Epithelial cell of proximal tubule (primary cell): ENCODE results near the gene LY6G6C. TPM values are rescaled to one million over a fixed set of nuclear protein-coding genes. Genes with fewer than 3 reads are reported as not detected.
"Not testable (repeated sequence)": the region's sequence is repeated elsewhere in the genome, so short reads cannot be mapped to it uniquely, and the experiment has no call there.

Experiments
- DNase-seq: peaks from one replicate; pipeline ENCODE4 v3.0.0-alpha.2; 2011; ENCODE audit warnings: low read depth
- H3K4me3 ChIP-seq: 2 replicates; pipeline ENCODE4 v1.5.1; 2011; ENCODE audit warnings: low read depth, mild to moderate bottlenecking, low read length
- CTCF ChIP-seq: conservative IDR thresholded peaks from 2 replicates; pipeline ENCODE4 v1.5.1; 2012; ENCODE audit warnings: low read depth, mild to moderate bottlenecking, low read length
- total RNA-seq: library from RNA; depleted of rRNA; stranded (reverse); fragments of >200 nt; gene quantifications from 2 replicates; pipeline ENCODE4 v1.2.3, GENCODE V29; 2015

Gene LY6G6C
- total RNA-seq, 1 donor from 2014 or later: not detected

DNA sequence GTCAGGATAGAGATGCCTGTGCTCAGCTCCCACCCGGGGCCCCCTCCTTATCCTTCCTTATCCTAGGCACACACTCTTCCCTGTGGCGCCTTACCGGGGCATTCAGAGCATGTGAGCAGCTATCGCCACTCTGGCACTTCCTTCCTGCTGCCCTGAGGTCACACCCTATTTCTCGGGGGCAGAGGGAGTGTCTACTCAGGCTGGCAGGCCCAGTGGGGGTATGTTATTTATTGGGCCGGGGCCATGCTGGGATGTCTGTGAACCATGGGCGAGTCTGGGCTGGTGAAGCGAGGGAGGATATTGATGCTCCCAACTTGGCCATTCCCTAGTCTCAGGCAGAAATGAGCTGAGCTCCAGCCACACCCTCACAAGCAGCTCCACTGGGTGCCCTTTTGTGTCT is 10.3 kb downstream of the LY6G6C start:
- H3K4me3 ChIP-seq: no peak overlapping the region
- no peak for DNase-seq
- no peak for TF ChIP-seq CTCF

DNA sequence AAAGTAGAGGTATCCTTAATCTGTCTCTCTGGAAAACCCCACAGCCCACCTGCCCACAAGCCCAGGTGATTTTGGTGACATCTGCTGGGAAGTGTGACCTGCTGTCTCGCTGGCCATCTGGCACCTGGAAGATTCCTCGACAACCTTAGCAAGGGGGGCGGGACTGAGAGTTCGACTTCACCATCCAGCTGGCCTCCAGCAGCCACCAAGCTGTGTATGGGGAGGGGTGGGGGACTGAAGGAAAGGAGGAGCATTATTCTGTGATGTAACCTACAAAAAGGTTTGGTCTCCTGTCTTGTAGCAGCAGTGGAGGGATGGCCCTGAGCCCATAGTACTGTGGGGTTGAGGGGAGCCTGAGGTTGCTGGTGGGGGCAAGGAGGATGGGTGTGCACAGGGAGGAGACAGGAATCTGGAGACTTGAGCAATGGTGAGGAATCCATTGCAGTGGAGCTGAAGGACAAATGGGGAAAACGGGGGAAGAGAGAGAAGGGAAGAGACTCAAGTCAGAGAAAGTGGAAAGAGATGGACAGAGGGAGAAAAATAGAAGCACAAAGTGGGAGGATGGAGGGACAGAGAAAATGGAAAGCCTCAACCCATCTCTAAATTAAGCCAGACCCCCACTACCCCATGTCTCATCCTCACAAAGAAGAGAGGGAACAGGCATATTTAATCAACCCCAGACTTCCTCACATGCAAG is 10.9 kb downstream of the LY6G6C start:
- no peak overlapping the region for H3K4me3 ChIP-seq
- TF ChIP-seq CTCF: no peak
- no peak for DNase-seq

GRCh38 chr6:31709157-31709556 is 12.4 kb downstream of the LY6G6C start:
- not testable (repeated sequence) for DNase-seq, H3K4me3 ChIP-seq

DNA sequence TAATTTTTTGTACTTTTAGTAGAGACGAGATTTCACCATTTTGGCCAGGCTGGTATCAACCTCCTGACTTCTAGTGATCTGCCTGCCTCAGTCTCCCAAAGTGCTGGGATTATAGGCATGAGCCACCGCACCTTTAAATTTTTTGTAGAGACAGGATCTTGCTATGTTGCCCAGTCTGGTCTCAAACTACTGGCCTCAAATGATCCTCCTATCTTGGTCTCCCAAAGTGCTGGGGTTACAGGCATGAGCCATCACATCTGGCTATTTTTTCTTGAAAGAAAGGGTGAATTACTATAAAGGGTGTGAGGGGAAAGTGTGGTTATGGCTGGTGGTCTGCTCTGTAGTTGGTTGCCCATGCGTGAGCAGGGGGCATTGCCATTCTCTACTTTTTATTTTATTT is 13.3 kb downstream of the LY6G6C start:
- TF ChIP-seq CTCF: no peak
- H3K4me3 ChIP-seq: no peak overlapping the region
- DNase-seq: no peak

- no peak for TF ChIP-seq CTCF
- H3K4me3 ChIP-seq: no peak overlapping the region
- DNase-seq: no peak
These were observed 13.8 kb downstream of the LY6G6C start for GRCh38 chr6:31707701-31708100.

- H3K4me3 ChIP-seq: no peak within 1 kb of the TSS
- DNase-seq: no peak
- no peak for TF ChIP-seq CTCF
These were observed 14.9 kb downstream of the LY6G6C start, which contains the start of gene LY6G6F for GRCh38 chr6:31706599-31706998. Gene LY6G6F (plus strand): TSS chr6:31706866. CDS start chr6:31706907, 41 bp downstream.

GRCh38 chr6:31705931-31706330 is 15.6 kb downstream of the LY6G6C start:
- H3K4me3 ChIP-seq: no peak overlapping the region
- TF ChIP-seq CTCF: no peak
- DNase-seq: no peak
